Neural progenitor cell (in vitro differentiated cells): ENCODE measurements around the gene TNFRSF11A.

Source experiments
- EZH2 ChIP-seq: fragments of 200-600 bp; sonication (generic); IDR thresholded peaks from 2 replicates; pipeline ENCODE4 v1.6.1; 2017; ENCODE audit warnings: antibody characterized with exemption, mild to moderate bottlenecking, moderate library complexity
- TF ChIP-seq, protein P1 (sequence below): fragments of 200-600 bp; sonication (generic); IDR thresholded peaks from 2 replicates; pipeline ENCODE4 v1.5.1; 2017; ENCODE audit warnings: antibody characterized with exemption, mild to moderate bottlenecking

DNA sequence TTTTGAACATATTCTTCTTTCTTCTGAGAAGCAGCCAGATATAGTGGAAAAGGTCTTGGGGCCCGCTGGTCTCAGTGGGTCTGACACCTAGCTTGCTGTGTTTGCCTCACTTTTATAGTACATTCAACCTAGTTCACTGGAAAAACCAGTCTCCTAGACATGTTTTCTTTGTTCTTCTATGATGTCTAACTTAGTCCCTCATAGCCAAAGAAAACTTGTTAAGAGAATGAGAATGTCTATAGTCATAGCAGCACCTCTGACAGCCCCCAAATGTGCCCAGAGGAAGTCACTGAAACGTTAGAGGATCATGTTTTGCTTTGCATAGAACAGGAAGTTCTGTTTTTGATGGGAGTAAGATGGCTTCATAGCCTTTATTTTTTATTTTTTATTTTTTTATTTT, 40.3 kb downstream of the TNFRSF11A start:
- TF ChIP-seq, protein P1, sequence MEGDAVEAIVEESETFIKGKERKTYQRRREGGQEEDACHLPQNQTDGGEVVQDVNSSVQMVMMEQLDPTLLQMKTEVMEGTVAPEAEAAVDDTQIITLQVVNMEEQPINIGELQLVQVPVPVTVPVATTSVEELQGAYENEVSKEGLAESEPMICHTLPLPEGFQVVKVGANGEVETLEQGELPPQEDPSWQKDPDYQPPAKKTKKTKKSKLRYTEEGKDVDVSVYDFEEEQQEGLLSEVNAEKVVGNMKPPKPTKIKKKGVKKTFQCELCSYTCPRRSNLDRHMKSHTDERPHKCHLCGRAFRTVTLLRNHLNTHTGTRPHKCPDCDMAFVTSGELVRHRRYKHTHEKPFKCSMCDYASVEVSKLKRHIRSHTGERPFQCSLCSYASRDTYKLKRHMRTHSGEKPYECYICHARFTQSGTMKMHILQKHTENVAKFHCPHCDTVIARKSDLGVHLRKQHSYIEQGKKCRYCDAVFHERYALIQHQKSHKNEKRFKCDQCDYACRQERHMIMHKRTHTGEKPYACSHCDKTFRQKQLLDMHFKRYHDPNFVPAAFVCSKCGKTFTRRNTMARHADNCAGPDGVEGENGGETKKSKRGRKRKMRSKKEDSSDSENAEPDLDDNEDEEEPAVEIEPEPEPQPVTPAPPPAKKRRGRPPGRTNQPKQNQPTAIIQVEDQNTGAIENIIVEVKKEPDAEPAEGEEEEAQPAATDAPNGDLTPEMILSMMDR = no peak
- TF ChIP-seq EZH2 = no peak
